Heart right ventricle (tissue), 16 donors: Measurements from ENCODE around the gene HIF3A. TPM values are rescaled to one million over a fixed set of nuclear protein-coding genes. Genes with fewer than 3 reads are reported as not detected.
"Not testable (repeated sequence)": the region's sequence is repeated elsewhere in the genome, so short reads cannot be mapped to it uniquely, and the experiment has no call there.

ENCODE experiments used
- ATAC-seq, 8 donors: fragments of 200-7000 bp; cut with Tn5 transposase; one replicate each; pipeline ENCODE4 v1.9.1; 2020; ENCODE audit warnings: mild to moderate bottlenecking in 8 of 8, moderate library complexity in 8 of 8, moderate number of reproducible peaks in 1 of 8
- DNase-seq, 2 donors: peaks; one replicate each; pipeline ENCODE4 v3.0.0-alpha.2; 2020
- H3K27ac ChIP-seq, 10 donors: fragments of 200-600 bp; sonication (generic) in 2 of 10; one replicate each; pipeline versions ENCODE4 v1.5.0 to v1.8.0; 2020 to 2022; ENCODE audit warnings: mild to moderate bottlenecking in 3 of 10
- H3K27me3 ChIP-seq, 7 donors: fragments of 200-600 bp; one replicate each; pipeline ENCODE4 v1.8.0; 2021 to 2022; ENCODE audit warnings: mild to moderate bottlenecking in 2 of 7
- H3K36me3 ChIP-seq, 9 donors: fragments of 200-600 bp; sonication (generic) in 1 of 9; one replicate each; pipeline versions ENCODE4 v1.5.0 to v1.8.0; 2020 to 2022; ENCODE audit warnings: mild to moderate bottlenecking in 2 of 9
- H3K4me1 ChIP-seq, 9 donors: fragments of 200-600 bp; sonication (generic) in 1 of 9; one replicate each; pipeline versions ENCODE4 v1.5.0 to v1.8.0; 2020 to 2022; ENCODE audit warnings: mild to moderate bottlenecking in 4 of 9
- H3K4me3 ChIP-seq, 10 donors: fragments of 200-600 bp; sonication (generic) in 2 of 10; one replicate each; pipeline versions ENCODE4 v1.5.0 to v1.8.0; 2020 to 2022; ENCODE audit warnings: mild to moderate bottlenecking in 7 of 10, moderate library complexity in 2 of 10
- H3K9me3 ChIP-seq, 11 donors: fragments of 200-600 bp in 10 of 11; sonication (generic) in 2 of 11; one replicate each; pipeline versions ENCODE4 v1.5.0 to v1.8.0; 2013 to 2022; ENCODE audit warnings: mild to moderate bottlenecking in 2 of 11, control low read depth in 1 of 11, moderate library complexity in 1 of 11
- CTCF ChIP-seq, 9 donors: fragments of 200-600 bp; sonication (generic) in 2 of 9; IDR thresholded peaks; one replicate each; pipeline versions ENCODE4 v1.5.0 to v1.8.0; 2021 to 2022; ENCODE audit warnings: antibody characterized with exemption in 9 of 9, mild to moderate bottlenecking in 5 of 9, moderate library complexity in 1 of 9
- WGBS, 2 donors: extraction: QIAGEN DNeasy Blood & Tissue Kit; methylation state at CpG; one replicate each; pipeline ENCODE4 v1.1.7; 2013; ENCODE audit warnings: inconsistent platforms in 1 of 2; 5-methylcytosine and 5-hydroxymethylcytosine counted together
- intact Hi-C, 10 donors: fragments of 100-400 bp; cut with DNase I; formaldehyde crosslinking; loops; one replicate each; pipeline versions ENCODE4 v1.11.1 to v1.14.2; 2022
- polyA plus RNA-seq, 2 donors: library from polyadenylated mRNA; stranded (reverse); fragments of 200-250 nt; gene quantifications; one replicate each; pipeline ENCODE4 v1.2.3, GENCODE V29; 2013
- total RNA-seq, 10 donors: library from RNA; stranded (reverse); fragmentation: NEBNext Ultra II Directional in 3 of 10; extraction: Animal tissue kit (Norgen Biotek cat#: 25700) in 3 of 10; gene quantifications; one replicate each; pipeline versions ENCODE4 v1.2.1 to v1.2.4, GENCODE V29; 2021 to 2023
- donor health status: Arrhythmogenic right ventricular cardiomyopathy.
- donor health status: ischemic (EF 13 %, LVEDD 7.1; RV severe dilation, severe dysfunction).
- donor health status: healthy with polysubstance abuse.
- donor health status: DM: no; HTN: yes; CAD: no.
- donor health status: DM: no; HTN: no; CAD: no.
- donor health status: ischemic (EF 25% LVEDD 6.9; RV normal size, moderate dysfunction).
- donor health status: ischemic (EF 25% LVEDD 5.7; RV mildly dilated, moderate dysfunction).
- donor health status: healthy.
- donor health status: DM: yes; HTN: yes; CAD: no.
- donor health status: Ischemic cardiomyopathy.
- donor health status: ischemic (EF 35%, LVEDD 5.7; RV mildly dilated, moderate dysfunction).
- donor health status: nonischemic (EF 11% LVEDD 7.7; RV severe dilation, severe dysfunction).
- donor health status: DM: yes; HTN: yes; CAD: no.
- donor health status: PGD.
- donor health status: ischemic (EF 29% LVEDD 5.4; RV normal size, mild dysfunction).
- donor health status: nonischemic (EF 23%, LVEDD 6.1; RV moderate dilation, normal function).

The HIF3A gene
- total and polyA plus RNA-seq, 12 donors, result 22.7 to 204 (median 48.9) TPM

GRCh38 chr19:46269101-46269500, 27.7 kb upstream of the HIF3A start:
- Histone ChIP-seq H3K4me1 (no peaks in the 10 kb centered on the region), H3K4me3 (no peak overlapping the region), H3K27me3 (peaks cover 0 to 71% (median 29%) of the 10 kb centered on the region in 7 donors), H3K36me3 (no peaks in the 10 kb centered on the region), H3K27ac (no peak overlapping the region), H3K9me3 (no peaks in the 10 kb centered on the region)
- intact Hi-C loops, result loop anchor here in 5 of 10 donors (5.0 kb wide), 2 partner anchors 187 to 242 kb away; no protein-coding TSS in a partner anchor
- ATAC-seq (no peak), DNase-seq (no peak)
- no peak for TF ChIP-seq CTCF (IDR thresholded peaks at IDR 0.05)
- WGBS, 2 donors, result 79 to 81% methylated on average over 7 of the region's 7 CpGs

GRCh38 chr19:46270521-46271256, 26.2 kb upstream of the HIF3A start:
- intact Hi-C loops, result loop anchor here in 2 of 10 donors (10.0 kb wide), 3 partner anchors 124 to 244 kb away; partner anchors contain the start of gene PNMA8B (in 1 of the 2)
- Histone ChIP-seq H3K9me3 (no peaks in the 10 kb centered on the region), H3K4me1 (no peaks in the 10 kb centered on the region), H3K27me3 (peaks cover 0 to 61% (median 29%) of the 10 kb centered on the region in 7 donors), H3K4me3 (no peak overlapping the region), H3K36me3 (no peaks in the 10 kb centered on the region), H3K27ac (no peak overlapping the region)
- TF ChIP-seq CTCF (IDR thresholded peaks at IDR 0.05), result no peak
- 42 to 43% methylated on average over 17 of the region's 17 CpGs for WGBS, 2 donors
- no peak for ATAC-seq
- no peak for DNase-seq

GRCh38 chr19:46271481-46272197, 25.2 kb upstream of the HIF3A start:
- H3K4me3 ChIP-seq, result no peak overlapping the region
- H3K36me3 ChIP-seq, result no peaks in the 10 kb centered on the region
- H3K4me1 ChIP-seq, result no peaks in the 10 kb centered on the region
- H3K27me3 ChIP-seq, result peaks cover 0 to 54% (median 29%) of the 10 kb centered on the region in 7 donors
- intact Hi-C loops, result loop anchor here in 2 of 10 donors (10.0 kb wide), 3 partner anchors 123 to 243 kb away; partner anchors contain the start of gene PNMA8B (in 1 of the 2)
- no peak for TF ChIP-seq CTCF (IDR thresholded peaks at IDR 0.05)
- 53 to 62% methylated on average over 8 of the region's 8 CpGs for WGBS, 2 donors
- ATAC-seq (no peak), DNase-seq (no peak)
- H3K27ac ChIP-seq, result no peak overlapping the region
- H3K9me3 ChIP-seq, result no peaks in the 10 kb centered on the region

GRCh38 chr19:46273931-46274330, 22.9 kb upstream of the HIF3A start:
- H3K36me3 ChIP-seq, H3K4me3 ChIP-seq, H3K4me1 ChIP-seq, H3K27ac ChIP-seq, H3K9me3 ChIP-seq, ATAC-seq, DNase-seq: not testable (repeated sequence)
- intact Hi-C loops, result loop anchor here in 2 of 10 donors (10.0 kb wide), 3 partner anchors 121 to 241 kb away; partner anchors contain the start of gene PNMA8B (in 1 of the 2)
- peaks cover 0 to 33% (median 25%) of the 10 kb centered on the region in 7 donors for H3K27me3 ChIP-seq
- 84% methylated on average over 6 of the region's 6 CpGs for WGBS, 2 donors
